Brain microvascular endothelial cell (primary cell): ENCODE measurements around the gene ADCY3.

ENCODE experiments used
- DNase-seq: peaks from one replicate; pipeline ENCODE4 v3.0.0-alpha.2; 2020
- H3K27ac ChIP-seq: fragments of 250-450 bp; sonication (Bioruptor Pico); 2 replicates; pipeline ENCODE4 v1.5.1; 2020; ENCODE audit warnings: mild to moderate bottlenecking, moderate library complexity
- H3K27me3 ChIP-seq: fragments of 250-450 bp; sonication (Bioruptor Pico); replicated peaks from 2 replicates; pipeline ENCODE4 v1.5.1; 2020; ENCODE audit warnings: mild to moderate bottlenecking
- H3K36me3 ChIP-seq: fragments of 250-450 bp; sonication (Bioruptor Pico); replicated peaks from 2 replicates; pipeline ENCODE4 v1.5.1; 2020; ENCODE audit warnings: mild to moderate bottlenecking
- H3K4me3 ChIP-seq: 2 replicates; pipeline ENCODE4 v1.5.1; 2011; ENCODE audit warnings: low read depth, mild to moderate bottlenecking, control low read depth, low read length, moderate library complexity
- CTCF ChIP-seq: IDR thresholded peaks from 2 replicates; pipeline ENCODE4 v1.5.1; 2011; ENCODE audit warnings: low read depth, mild to moderate bottlenecking, moderate library complexity, low read length, control low read depth, inconsistent platforms; ENCODE audit errors: missing control alignments
- in situ Hi-C: cut with HindIII; loops from 2 replicates; pipeline ENCODE4 v1.10.0; 2017; ENCODE audit warnings: low sequenced_read_pairs, low pct_ligation_motif_present

Gene ADCY3

GRCh38 chr2:24915796-24916195, 4.2 kb downstream of the ADCY3 start:
- DNase-seq: no peak
- Histone ChIP-seq H3K27ac (no peak overlapping the region), H3K36me3 (no peaks in the 10 kb centered on the region), H3K27me3 (no peaks in the 10 kb centered on the region), H3K4me3 (no peak overlapping the region)
- TF ChIP-seq CTCF: no peak
- in situ Hi-C loops: no loop called here

DNA sequence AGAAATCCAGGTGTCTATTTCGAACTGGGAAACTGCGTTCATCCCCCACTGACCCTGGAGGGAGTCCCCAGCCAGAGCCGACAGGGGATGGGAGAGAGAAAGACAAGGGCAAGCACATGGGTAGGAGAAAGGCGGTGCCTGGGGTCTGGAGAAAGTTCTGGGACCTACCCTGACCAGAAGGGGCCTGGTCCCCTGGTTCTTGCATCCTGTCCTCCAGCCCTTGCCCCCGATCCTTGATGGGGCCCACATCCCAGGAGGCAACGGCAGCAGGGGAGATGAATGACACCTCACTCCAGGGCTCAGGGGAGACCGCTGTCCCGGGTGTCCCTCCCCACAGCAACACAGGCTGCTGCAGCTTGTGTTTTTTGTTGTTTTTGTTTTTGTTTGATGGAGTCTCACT, 4.9 kb downstream of the ADCY3 start:
- in situ Hi-C loops: no loop called here
- no peaks in the 10 kb centered on the region for H3K36me3 ChIP-seq
- H3K4me3 ChIP-seq: no peak overlapping the region
- no peak for TF ChIP-seq CTCF
- no peaks in the 10 kb centered on the region for H3K27me3 ChIP-seq
- no peak overlapping the region for H3K27ac ChIP-seq
- DNase-seq: no peak

GRCh38 chr2:24914713-24915112, 5.3 kb downstream of the ADCY3 start:
- no peak overlapping the region for H3K4me3 ChIP-seq
- in situ Hi-C loops: no loop called here
- H3K36me3 ChIP-seq: no peaks in the 10 kb centered on the region
- no peak for DNase-seq
- H3K27ac ChIP-seq: no peak overlapping the region
- H3K27me3 ChIP-seq: no peaks in the 10 kb centered on the region
- no peak for TF ChIP-seq CTCF

DNA sequence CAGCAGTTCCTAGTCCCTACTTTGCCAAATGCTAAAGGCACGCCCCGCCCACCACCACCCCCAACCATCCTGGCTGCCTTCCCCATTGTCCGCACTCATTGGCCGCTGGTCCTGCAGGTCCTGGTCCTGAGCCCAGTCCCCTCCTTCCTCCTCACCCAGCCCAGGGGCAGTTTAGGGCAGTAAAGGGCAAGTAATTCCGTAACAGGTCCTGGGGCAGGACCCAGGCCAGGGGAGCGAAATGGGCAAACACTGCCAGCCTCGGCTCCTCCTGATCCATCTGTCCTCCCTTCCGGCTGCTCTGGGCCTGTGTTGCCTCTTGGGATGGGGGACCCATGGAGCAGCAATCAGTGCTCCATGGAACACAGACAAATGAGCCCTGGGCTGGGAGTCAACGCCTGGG, 6.1 kb downstream of the ADCY3 start:
- Histone ChIP-seq H3K4me3 (no peak overlapping the region), H3K27ac (no peak overlapping the region), H3K36me3 (no peaks in the 10 kb centered on the region), H3K27me3 (no peaks in the 10 kb centered on the region)
- in situ Hi-C loops: no loop called here
- TF ChIP-seq CTCF: no peak
- DNase-seq: no peak

DNA sequence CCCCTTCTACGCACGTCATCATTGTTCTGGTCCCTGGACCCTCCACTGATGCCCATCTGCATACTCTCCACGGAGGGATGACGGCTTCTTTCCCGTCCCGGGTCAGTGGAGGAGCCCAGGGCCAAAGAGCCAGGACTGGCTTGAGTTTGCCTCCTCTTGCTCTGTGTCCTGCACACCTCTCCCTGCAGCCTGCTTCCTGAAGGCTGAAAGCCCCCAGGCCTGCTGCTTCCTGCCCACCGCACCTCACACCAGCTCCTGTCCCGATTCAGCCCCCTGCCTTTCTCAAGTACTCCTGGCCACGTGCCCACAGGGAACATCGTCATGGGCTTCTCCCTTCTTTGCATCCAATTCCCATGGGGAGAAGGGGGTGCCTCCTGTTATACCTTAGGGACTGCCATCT, 7.1 kb downstream of the ADCY3 start:
- Histone ChIP-seq H3K4me3 (no peak overlapping the region), H3K36me3 (no peaks in the 10 kb centered on the region), H3K27ac (no peak overlapping the region), H3K27me3 (no peaks in the 10 kb centered on the region)
- in situ Hi-C loops: no loop called here
- no peak for DNase-seq
- no peak for TF ChIP-seq CTCF

GRCh38 chr2:24912523-24912922, 7.5 kb downstream of the ADCY3 start:
- H3K36me3 ChIP-seq: no peaks in the 10 kb centered on the region

More at GRCh38 chr2:24912523-24912922, 7.5 kb downstream of the ADCY3 start:
- no peak for DNase-seq
- Histone ChIP-seq H3K27ac (no peak overlapping the region), H3K4me3 (no peak overlapping the region), H3K27me3 (no peaks in the 10 kb centered on the region)
- no peak for TF ChIP-seq CTCF
- in situ Hi-C loops: no loop called here
